ENCODE data around the gene ZMYND10.
A peak's percentile ranks its signal among the peaks of the same experiment; 100 is the strongest.

ZMYND10 gene

DNA sequence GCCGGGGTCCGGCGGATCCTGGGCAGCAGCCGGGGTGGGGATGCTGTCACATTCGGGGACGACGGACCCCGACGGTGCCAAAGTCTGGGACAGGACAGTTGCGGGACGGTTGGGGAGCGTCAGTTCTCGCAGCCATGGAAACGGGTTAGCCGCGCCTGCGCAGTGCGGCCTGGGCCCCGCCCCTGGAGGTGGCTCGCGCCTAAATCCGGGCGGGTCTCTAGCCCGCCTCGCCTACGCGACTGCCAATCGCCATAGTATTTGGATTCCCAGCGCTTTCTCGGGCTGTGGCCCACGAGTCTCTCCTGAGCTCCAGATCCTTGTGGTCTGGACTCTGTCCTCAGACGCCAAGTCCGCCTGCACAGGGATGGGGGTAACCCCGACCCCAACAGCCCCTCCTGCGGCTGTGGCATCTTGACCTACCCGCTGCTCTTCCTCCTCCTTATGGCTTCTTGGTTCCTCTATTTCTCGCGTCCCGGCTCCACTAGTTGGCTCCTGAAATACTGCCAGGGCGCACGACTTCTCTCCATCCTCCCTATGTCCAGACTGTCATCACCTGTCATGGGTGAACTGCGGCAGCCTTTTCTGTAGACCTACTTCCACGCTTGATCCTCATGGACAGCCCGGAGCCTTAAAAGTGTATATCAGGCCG, at the start of gene ZMYND10:
ZMYND10 (minus strand) TSS at position 147 of the 649 bp plus-strand sequence. CDS start 153 bp downstream, outside the sequence.
- peak within 1 kb of the TSS in 1 of 2 donors; percentile 9 for H3K27ac ChIP-seq
- TF ChIP-seq, protein P1, sequence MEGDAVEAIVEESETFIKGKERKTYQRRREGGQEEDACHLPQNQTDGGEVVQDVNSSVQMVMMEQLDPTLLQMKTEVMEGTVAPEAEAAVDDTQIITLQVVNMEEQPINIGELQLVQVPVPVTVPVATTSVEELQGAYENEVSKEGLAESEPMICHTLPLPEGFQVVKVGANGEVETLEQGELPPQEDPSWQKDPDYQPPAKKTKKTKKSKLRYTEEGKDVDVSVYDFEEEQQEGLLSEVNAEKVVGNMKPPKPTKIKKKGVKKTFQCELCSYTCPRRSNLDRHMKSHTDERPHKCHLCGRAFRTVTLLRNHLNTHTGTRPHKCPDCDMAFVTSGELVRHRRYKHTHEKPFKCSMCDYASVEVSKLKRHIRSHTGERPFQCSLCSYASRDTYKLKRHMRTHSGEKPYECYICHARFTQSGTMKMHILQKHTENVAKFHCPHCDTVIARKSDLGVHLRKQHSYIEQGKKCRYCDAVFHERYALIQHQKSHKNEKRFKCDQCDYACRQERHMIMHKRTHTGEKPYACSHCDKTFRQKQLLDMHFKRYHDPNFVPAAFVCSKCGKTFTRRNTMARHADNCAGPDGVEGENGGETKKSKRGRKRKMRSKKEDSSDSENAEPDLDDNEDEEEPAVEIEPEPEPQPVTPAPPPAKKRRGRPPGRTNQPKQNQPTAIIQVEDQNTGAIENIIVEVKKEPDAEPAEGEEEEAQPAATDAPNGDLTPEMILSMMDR (IDR thresholded peaks at IDR 0.05): no peak
- DNase-seq (ENCODE audit: low spot score): no peak
- peak within 1 kb of the TSS; percentile 62 for H3K4me3 ChIP-seq

DNA sequence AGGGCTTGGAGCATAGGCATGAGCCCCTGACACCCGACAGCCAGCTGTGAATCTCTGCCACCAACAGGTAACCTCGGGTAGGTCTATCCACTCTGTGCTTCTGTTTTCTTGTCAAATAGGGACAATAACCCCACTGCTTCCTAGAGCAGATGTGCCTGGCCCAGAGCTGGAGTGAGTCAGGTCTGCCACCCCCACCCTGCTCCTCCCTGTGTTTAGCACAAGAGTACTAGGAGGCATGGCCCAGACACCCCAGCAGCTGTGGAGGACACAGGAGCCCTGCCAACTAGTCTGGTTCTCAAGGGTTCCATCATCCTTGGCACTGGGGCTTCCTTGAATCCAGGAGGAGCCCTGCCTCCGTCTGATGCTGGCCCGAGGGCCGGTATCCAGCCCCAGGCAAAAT, 47.5 kb upstream of the ZMYND10 start:
- no peak for DNase-seq (ENCODE audit: low spot score)
- H3K27ac ChIP-seq: no peak overlapping the region
- H3K4me3 ChIP-seq: no peak overlapping the region
- TF ChIP-seq, protein P1 (IDR thresholded peaks at IDR 0.05): no peak

DNA sequence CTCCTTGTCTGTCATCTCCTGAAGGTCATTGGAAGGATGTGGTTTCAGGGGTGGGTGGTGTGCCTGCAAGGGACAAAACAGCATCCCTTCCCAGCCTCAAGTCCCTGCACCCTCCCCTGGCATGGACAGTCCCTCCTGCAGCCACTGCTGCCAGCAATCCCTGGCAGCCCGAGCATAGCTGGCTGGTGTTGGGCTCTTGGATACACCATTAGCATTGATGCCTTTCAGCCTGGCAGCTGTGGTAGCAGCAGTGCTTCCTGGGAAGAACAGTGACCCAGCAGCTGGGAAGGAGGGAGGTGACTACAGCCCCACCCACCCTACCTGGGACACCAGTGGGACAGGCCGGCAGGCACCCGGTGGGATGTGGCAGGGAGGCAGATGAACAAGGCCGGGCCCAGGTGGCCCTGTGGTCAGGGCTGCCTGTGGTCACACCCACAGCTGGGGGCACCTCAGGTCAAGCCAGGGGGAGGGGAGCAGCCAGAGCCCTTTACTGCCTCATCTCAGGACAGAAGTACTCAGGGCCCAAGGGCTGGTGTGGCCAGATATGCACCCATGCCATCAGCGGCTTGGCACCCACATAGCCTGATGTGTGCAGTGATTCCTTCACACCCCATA, 46.7 kb upstream of the ZMYND10 start:
- TF ChIP-seq, protein P1 (IDR thresholded peaks at IDR 0.05): no peak
- DNase-seq (ENCODE audit: low spot score): no peak
- no peak overlapping the region for H3K4me3 ChIP-seq
- no peak overlapping the region for H3K27ac ChIP-seq

DNA sequence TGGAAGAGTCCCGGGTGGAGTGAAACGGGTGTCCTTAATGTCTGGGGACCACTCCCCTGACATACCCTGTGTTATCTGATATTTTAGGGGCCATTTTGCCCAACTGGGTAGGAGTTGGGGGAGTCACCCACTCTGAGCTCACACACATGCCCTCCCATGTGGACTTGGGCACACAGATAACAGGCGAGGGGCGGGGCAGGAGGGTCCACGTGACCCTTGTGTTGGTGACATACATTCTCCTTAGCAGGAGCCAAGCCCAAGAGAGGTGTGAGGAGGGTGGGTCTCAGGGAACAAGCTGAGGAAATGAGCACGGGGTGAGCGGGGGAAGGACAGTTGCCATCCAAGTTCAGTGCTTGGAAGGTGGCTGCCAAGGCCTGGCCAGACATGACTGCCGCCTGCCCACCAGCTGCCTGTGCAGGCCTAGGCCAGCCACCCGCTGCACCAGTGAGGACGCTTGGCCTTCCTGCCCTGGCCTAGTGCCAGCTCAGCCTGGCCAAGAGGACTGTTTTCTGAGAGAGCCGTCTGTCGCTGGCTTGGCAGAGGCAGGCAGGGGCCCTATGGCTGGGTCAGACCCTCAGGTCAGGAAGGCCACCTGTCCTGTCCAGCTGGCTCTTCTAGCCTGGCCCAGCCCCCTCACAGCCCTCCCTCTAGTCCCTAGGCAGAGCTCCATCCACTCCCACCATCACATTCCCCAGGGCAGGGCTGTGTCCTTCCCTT, 45.1 kb upstream of the ZMYND10 start:
- H3K4me3 ChIP-seq: no peak overlapping the region
- DNase-seq (ENCODE audit: low spot score): no peak
- peak overlapping the region in 1 of 2 donors; percentile 42 for H3K27ac ChIP-seq
- TF ChIP-seq, protein P1 (IDR thresholded peaks at IDR 0.05): no peak

DNA sequence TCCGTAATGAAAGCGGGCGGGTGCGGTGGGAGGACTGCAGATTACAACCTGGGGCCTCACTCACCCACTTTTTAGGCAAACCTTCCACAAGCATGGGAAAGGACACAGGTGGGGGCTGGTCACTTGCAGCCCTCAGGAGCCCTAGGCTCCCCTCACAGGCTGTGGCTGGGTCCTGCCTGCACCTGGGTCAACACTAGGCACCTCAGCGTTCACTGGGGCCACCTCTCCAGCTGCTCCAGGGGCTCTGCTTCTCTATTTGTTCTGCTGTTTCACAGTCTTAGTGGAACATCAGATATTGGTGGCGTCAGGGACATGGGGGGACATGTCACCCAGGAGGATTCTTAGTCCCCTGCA, 43.9 kb upstream of the ZMYND10 start:
- Histone ChIP-seq H3K4me3 (no peak overlapping the region), H3K27ac (no peak overlapping the region)
- TF ChIP-seq, protein P1 (IDR thresholded peaks at IDR 0.05): no peak
- DNase-seq (ENCODE audit: low spot score): no peak

DNA sequence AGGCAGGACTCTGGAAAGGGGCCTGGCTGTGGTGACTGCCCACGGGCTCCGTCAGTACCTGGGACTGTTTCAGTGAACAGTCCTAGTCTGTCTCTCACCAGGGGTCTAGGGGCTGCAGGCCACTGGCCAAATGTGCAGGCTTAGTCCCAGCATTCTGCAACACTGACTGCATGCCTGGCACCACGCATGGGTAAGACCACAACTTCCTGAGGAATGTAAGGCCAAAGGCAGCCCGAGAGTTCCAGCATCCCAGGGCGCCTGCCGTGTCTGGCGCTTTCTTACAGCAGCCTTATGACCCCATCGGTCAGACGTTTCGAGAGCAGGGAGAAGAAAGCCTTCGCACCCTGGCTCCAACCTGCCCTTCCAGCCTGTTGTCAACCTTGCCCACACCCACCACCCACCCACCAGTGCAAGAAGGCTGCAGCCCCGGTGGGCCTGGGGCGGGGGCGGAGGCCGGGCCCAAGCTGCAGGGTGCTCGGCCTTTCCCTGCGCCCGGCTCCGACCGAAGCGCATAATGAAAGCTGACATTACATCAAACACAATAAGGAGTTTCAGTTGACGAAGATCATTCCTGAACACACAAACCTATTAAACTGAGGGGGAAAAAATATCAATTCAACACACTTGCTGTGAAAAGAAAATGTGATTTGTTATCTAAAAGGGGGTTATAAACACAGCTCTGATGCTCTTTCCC, 43.3 kb upstream of the ZMYND10 start:
- Histone ChIP-seq H3K4me3 (no peak overlapping the region), H3K27ac (no peak overlapping the region)
- DNase-seq (ENCODE audit: low spot score): no peak
- TF ChIP-seq, protein P1 (IDR thresholded peaks at IDR 0.05): no peak

Measured in coronary artery (tissue), 2 donors.